GM23338 (cell line): ENCODE measurements around the gene MAD1L1. TPM values are rescaled to one million over a fixed set of nuclear protein-coding genes. Genes with fewer than 3 reads are reported as not detected.
A peak's percentile ranks its signal among the peaks of the same experiment; 100 is the strongest.

Experiments used
- ATAC-seq: fragments of 200-7000 bp; cut with Tn5 transposase; 3 replicates; pipeline ENCODE4 v1.9.1; 2020
- DNase-seq: peaks from one replicate; pipeline ENCODE4 v3.0.0-alpha.2; 2015; ENCODE audit warnings: low spot score
- H2AFZ ChIP-seq: fragments of 200-600 bp; sonication (generic); 2 replicates; pipeline ENCODE4 v1.8.0; 2016; ENCODE audit warnings: antibody characterized with exemption, mild to moderate bottlenecking, moderate library complexity
- H3F3A ChIP-seq: fragments of 200-600 bp; sonication (generic); replicated peaks from 2 replicates; pipeline ENCODE4 v1.8.0; 2017; ENCODE audit warnings: antibody characterized with exemption, mixed run types, low read depth
- H3K27ac ChIP-seq: fragments of 200-600 bp; sonication (generic); 2 replicates; pipeline ENCODE4 v1.6.1; 2016; ENCODE audit warnings: low read depth
- H3K27me3 ChIP-seq: fragments of 200-600 bp; sonication (generic); 2 replicates; pipeline ENCODE4 v1.8.0; 2016; ENCODE audit warnings: mild to moderate bottlenecking, mixed run types, moderate library complexity; ENCODE audit not compliant: insufficient read depth
- H3K36me3 ChIP-seq: fragments of 200-600 bp; sonication (generic); 2 replicates; pipeline ENCODE4 v1.8.0; 2016; ENCODE audit warnings: mild to moderate bottlenecking; ENCODE audit not compliant: insufficient read depth
- H3K4me1 ChIP-seq: fragments of 200-600 bp; sonication (generic); 2 replicates; pipeline ENCODE4 v1.8.0; 2016; ENCODE audit warnings: mild to moderate bottlenecking, moderate library complexity; ENCODE audit not compliant: insufficient read depth
- H3K4me2 ChIP-seq: fragments of 200-600 bp; sonication (generic); 2 replicates; pipeline ENCODE4 v1.7.1; 2017; ENCODE audit warnings: mixed run types
- H3K4me3 ChIP-seq: fragments of 200-600 bp; sonication (generic); 2 replicates; pipeline ENCODE4 v1.6.1; 2016; ENCODE audit warnings: mixed run types
- H3K79me2 ChIP-seq: fragments of 200-600 bp; sonication (generic); replicated peaks from 2 replicates; pipeline ENCODE4 v1.8.0; 2017; ENCODE audit warnings: mild to moderate bottlenecking; ENCODE audit not compliant: insufficient read depth
- H3K9me2 ChIP-seq: fragments of 200-600 bp; sonication (generic); 2 replicates; pipeline ENCODE4 v1.8.0; 2017; ENCODE audit not compliant: insufficient read depth
- H4K20me1 ChIP-seq: fragments of 200-600 bp; sonication (generic); replicated peaks from 2 replicates; pipeline ENCODE4 v1.8.0; 2017; ENCODE audit warnings: mild to moderate bottlenecking; ENCODE audit not compliant: insufficient read depth
- H3K27ac Mint-ChIP-seq: 2 replicates; pipeline ENCODE4 v1.8.0; 2020; ENCODE audit warnings: inconsistent platforms, mild to moderate bottlenecking, moderate library complexity, mixed read lengths
- H3K27me3 Mint-ChIP-seq: 3 replicates; pipeline ENCODE4 v1.8.0; 2022; ENCODE audit warnings: low read depth, mild to moderate bottlenecking, moderate library complexity, mixed read lengths, inconsistent platforms; ENCODE audit not compliant: insufficient read depth, poor library complexity
- H3K36me3 Mint-ChIP-seq: 3 replicates; pipeline ENCODE4 v1.8.0; 2021; ENCODE audit warnings: low read depth, mild to moderate bottlenecking, inconsistent platforms, moderate library complexity, mixed read lengths
- H3K4me1 Mint-ChIP-seq: 3 replicates; pipeline ENCODE4 v1.8.0; 2020; ENCODE audit warnings: mild to moderate bottlenecking, inconsistent platforms, mixed read lengths
- H3K4me3 Mint-ChIP-seq: 3 replicates; pipeline ENCODE4 v1.8.0; 2021; ENCODE audit warnings: moderate library complexity, mild to moderate bottlenecking, inconsistent platforms, mixed read lengths
- H3K9me3 Mint-ChIP-seq: 3 replicates; pipeline ENCODE4 v1.8.0; 2020; ENCODE audit warnings: moderate library complexity, mild to moderate bottlenecking, inconsistent platforms, mixed read lengths
- CREB1 ChIP-seq: fragments of 250-450 bp; sonication (Bioruptor Pico); IDR thresholded peaks from 2 replicates; pipeline ENCODE4 v1.5.0; 2020; ENCODE audit warnings: low read depth, mild to moderate bottlenecking, moderate library complexity
- CTCF ChIP-seq, 2 experiments: fragments of 200-600 bp in 1 of 2; sonication (generic) in 1 of 2; conservative IDR thresholded peaks; 2 replicates each; pipeline versions ENCODE4 v1.5.1 to v1.6.1; 2016 to 2017; ENCODE audit warnings: antibody characterized with exemption in 2 of 2, low read depth in 2 of 2, mild to moderate bottlenecking in 2 of 2, moderate library complexity in 1 of 2
- ETS1 ChIP-seq: IDR thresholded peaks from 2 replicates; pipeline ENCODE4 v1.6.1; 2016; ENCODE audit warnings: antibody characterized with exemption
- EZH2 ChIP-seq: fragments of 200-600 bp; sonication (generic); IDR thresholded peaks from one replicate; pipeline ENCODE4 v1.8.0; 2017; ENCODE audit warnings: antibody characterized with exemption, mild to moderate bottlenecking, low read depth; ENCODE audit not compliant: unreplicated experiment
- EZH2phosphoT487 ChIP-seq: fragments of 200-600 bp; sonication (generic); IDR thresholded peaks from one replicate; pipeline ENCODE4 v1.8.1; 2018; ENCODE audit warnings: antibody characterized with exemption; ENCODE audit not compliant: unreplicated experiment
- JUNB ChIP-seq: IDR thresholded peaks from one replicate; pipeline ENCODE4 v1.6.1; 2016; ENCODE audit warnings: antibody characterized with exemption; ENCODE audit not compliant: unreplicated experiment
- NANOG ChIP-seq: IDR thresholded peaks from 2 replicates; pipeline ENCODE4 v1.6.1; 2016; ENCODE audit warnings: antibody characterized with exemption, borderline replicate concordance
- POLR2AphosphoS5 ChIP-seq: IDR thresholded peaks from 2 replicates; pipeline ENCODE4 v1.6.1; 2016; ENCODE audit warnings: antibody characterized with exemption, low read depth
- REST ChIP-seq: IDR thresholded peaks from one replicate; pipeline ENCODE4 v1.6.1; 2018; ENCODE audit warnings: antibody characterized with exemption; ENCODE audit not compliant: unreplicated experiment
- STAT1 ChIP-seq: IDR thresholded peaks from one replicate; pipeline ENCODE4 v1.6.1; 2016; ENCODE audit warnings: antibody characterized with exemption; ENCODE audit not compliant: unreplicated experiment
- ZNF114 ChIP-seq: fragments of 250-450 bp; sonication (Bioruptor Pico); IDR thresholded peaks from 2 replicates; pipeline ENCODE4 v1.5.0; 2020; ENCODE audit warnings: mild to moderate bottlenecking, moderate library complexity
- ZNF331 ChIP-seq: fragments of 250-450 bp; sonication (Bioruptor Pico); IDR thresholded peaks from 2 replicates; pipeline ENCODE4 v1.5.0; 2020; ENCODE audit warnings: low read depth, mild to moderate bottlenecking, moderate library complexity
- ZNF462 ChIP-seq: fragments of 250-450 bp; sonication (Bioruptor Pico); IDR thresholded peaks from 2 replicates; pipeline ENCODE4 v1.5.0; 2020; ENCODE audit warnings: mild to moderate bottlenecking, moderate library complexity
- polyA plus RNA-seq: library from polyadenylated mRNA; unstranded; fragments of >200 nt; fragmentation: Nextera tagmentation; extraction: Ambion mirVana; gene quantifications from 2 replicates; pipeline ENCODE4 v1.2.1, GENCODE V29; 2016
- total RNA-seq: library from RNA; depleted of rRNA; stranded (reverse); fragments of >200 nt; shearing (Covaris generic); gene quantifications from 2 replicates; pipeline ENCODE4 v1.2.3, GENCODE V29; 2014

MAD1L1 gene
- total and polyA plus RNA-seq, 2 experiments from 2014 or later = 40.3 to 59.3 TPM

- H3F3A ChIP-seq = peaks cover 18% of the 10 kb centered on the region
- H3K9me3 Mint-ChIP-seq = peaks cover 20% of the 10 kb centered on the region
- no peak for TF ChIP-seq POLR2AphosphoS5
- TF ChIP-seq EZH2phosphoT487 = no peak
- TF ChIP-seq ZNF114 = no peak
- TF ChIP-seq CTCF (conservative IDR thresholded peaks at IDR 0.05; ENCODE audit: low read depth in 2 of 2) = no peak
- TF ChIP-seq ZNF462 (CRISPR knock-in tag) = no peak
- no peak for TF ChIP-seq CREB1 (CRISPR knock-in tag)
- TF ChIP-seq REST = no peak
- TF ChIP-seq ETS1 = no peak
- TF ChIP-seq EZH2 = no peak
- no peak for TF ChIP-seq ZNF331 (CRISPR knock-in tag)
- TF ChIP-seq NANOG = no peak
- no peak for TF ChIP-seq STAT1
- no peak for TF ChIP-seq JUNB
- H3K27ac ChIP-seq = no peak overlapping the region
- H3K4me3 Mint-ChIP-seq = no peak overlapping the region
- no peaks in the 10 kb centered on the region for H3K79me2 ChIP-seq
- peaks cover 34% of the 10 kb centered on the region for H3K36me3 Mint-ChIP-seq
- no peak overlapping the region for H3K4me2 ChIP-seq
- H3K4me1 ChIP-seq = no peaks in the 10 kb centered on the region
- H3K9me2 ChIP-seq = no peaks in the 10 kb centered on the region
- no peak for ATAC-seq
- no peaks in the 10 kb centered on the region for H4K20me1 ChIP-seq
- no peak overlapping the region for H2AFZ ChIP-seq
- peaks cover 3% of the 10 kb centered on the region for H3K4me1 Mint-ChIP-seq
- H3K27ac Mint-ChIP-seq = peak overlapping the region; percentile 65
- no peaks in the 10 kb centered on the region for H3K27me3 ChIP-seq
- no peak for DNase-seq
- peaks cover 16% of the 10 kb centered on the region for H3K27me3 Mint-ChIP-seq
- H3K4me3 ChIP-seq = no peak overlapping the region
- H3K36me3 ChIP-seq = no peaks in the 10 kb centered on the region
These were observed 346.2 kb downstream of the MAD1L1 start for GRCh38 chr7:1886361-1887064.
